Osteoblast (primary cell): ENCODE measurements around the gene AQP2. TPM values are rescaled to one million over a fixed set of nuclear protein-coding genes. Genes with fewer than 3 reads are reported as not detected.

Experiments
- DNase-seq: peaks from one replicate; pipeline ENCODE4 v3.0.0; 2011; ENCODE audit warnings: low spot score, mixed read lengths; ENCODE audit not compliant: insufficient read length; ENCODE audit errors: missing footprints
- H2AFZ ChIP-seq: 2 replicates; pipeline ENCODE4 v1.6.0; 2011; ENCODE audit warnings: mild to moderate bottlenecking, low read length
- H3K27ac ChIP-seq: 2 replicates; pipeline ENCODE4 v1.5.1; 2011; ENCODE audit warnings: mild to moderate bottlenecking, low read depth, low read length, moderate library complexity
- H3K27me3 ChIP-seq: 2 replicates; pipeline ENCODE4 v1.6.0; 2012; ENCODE audit warnings: mild to moderate bottlenecking, control low read depth, inconsistent platforms, low read length, moderate library complexity; ENCODE audit not compliant: insufficient read depth
- H3K36me3 ChIP-seq: 2 replicates; pipeline ENCODE4 v1.5.1; 2011; ENCODE audit warnings: mild to moderate bottlenecking, low read length, control low read depth, moderate library complexity; ENCODE audit not compliant: insufficient read depth
- H3K4me1 ChIP-seq: 2 replicates; pipeline ENCODE4 v1.5.1; 2011; ENCODE audit warnings: mild to moderate bottlenecking, low read length, control low read depth, moderate library complexity; ENCODE audit not compliant: insufficient read depth
- H3K4me2 ChIP-seq: 2 replicates; pipeline ENCODE4 v1.6.0; 2011; ENCODE audit warnings: mild to moderate bottlenecking, low read length; ENCODE audit not compliant: insufficient read depth
- H3K4me3 ChIP-seq: fragments of 200-600 bp; sonication (generic); 3 replicates; pipeline ENCODE4 v1.5.1; 2012; ENCODE audit warnings: mild to moderate bottlenecking, low read length, inconsistent platforms; ENCODE audit not compliant: insufficient read depth
- H3K79me2 ChIP-seq: 2 replicates; pipeline ENCODE4 v1.6.0; 2012; ENCODE audit warnings: mild to moderate bottlenecking, low read length, control low read depth, inconsistent platforms; ENCODE audit not compliant: insufficient read depth
- H3K9me3 ChIP-seq: 2 replicates; pipeline ENCODE4 v1.5.1; 2011; ENCODE audit warnings: low read depth, low read length, control low read depth
- H4K20me1 ChIP-seq: 2 replicates; pipeline ENCODE4 v1.6.0; 2012; ENCODE audit warnings: mild to moderate bottlenecking, low read length, control low read depth; ENCODE audit not compliant: insufficient read depth
- CTCF ChIP-seq: IDR thresholded peaks from 2 replicates; pipeline ENCODE4 v1.5.1; 2011; ENCODE audit warnings: mild to moderate bottlenecking, low read depth, low read length, moderate library complexity; ENCODE audit errors: extremely low read depth
- total RNA-seq: library from RNA; depleted of rRNA; stranded (reverse); fragments of >200 nt; gene quantifications from 2 replicates; pipeline ENCODE4 v1.2.3, GENCODE V29; 2012

Gene AQP2
- total RNA-seq, 1 donor, result not detected

- peak; percentile 88 for DNase-seq
- no peaks in the 10 kb centered on the region for H3K4me1 ChIP-seq
- H3K4me2 ChIP-seq, result no peak overlapping the region
- no peaks in the 10 kb centered on the region for H4K20me1 ChIP-seq
- H3K9me3 ChIP-seq, result no peaks in the 10 kb centered on the region
- H2AFZ ChIP-seq, result no peak overlapping the region
- peaks cover 67% of the 10 kb centered on the region for H3K27me3 ChIP-seq
- H3K36me3 ChIP-seq, result no peaks in the 10 kb centered on the region
- H3K4me3 ChIP-seq, result no peak overlapping the region
- TF ChIP-seq CTCF, result no peak
- no peaks in the 10 kb centered on the region for H3K79me2 ChIP-seq
- no peak overlapping the region for H3K27ac ChIP-seq
These were observed 15.3 kb downstream of the AQP2 start for GRCh38 chr12:49965836-49966235.

GRCh38 chr12:49966511-49967041 lies 16.0 kb downstream of the AQP2 start:
- Histone ChIP-seq H2AFZ (no peak overlapping the region), H3K79me2 (no peaks in the 10 kb centered on the region), H3K4me2 (no peak overlapping the region), H3K27ac (no peak overlapping the region), H3K27me3 (peaks cover 68% of the 10 kb centered on the region), H3K36me3 (no peaks in the 10 kb centered on the region), H3K9me3 (no peaks in the 10 kb centered on the region), H3K4me3 (no peak overlapping the region), H3K4me1 (no peaks in the 10 kb centered on the region), H4K20me1 (no peaks in the 10 kb centered on the region)
- peak; percentile 65 for DNase-seq
- no peak for TF ChIP-seq CTCF

GRCh38 chr12:49967042-49967776 lies 16.7 kb downstream of the AQP2 start:
- Histone ChIP-seq H2AFZ (peak overlapping the region; percentile 79), H3K79me2 (no peaks in the 10 kb centered on the region), H3K36me3 (no peaks in the 10 kb centered on the region), H3K4me1 (no peaks in the 10 kb centered on the region), H3K27ac (no peak overlapping the region), H3K27me3 (peaks cover 67% of the 10 kb centered on the region), H4K20me1 (no peaks in the 10 kb centered on the region), H3K4me2 (peak overlapping the region; percentile 90), H3K4me3 (peak overlapping the region; percentile 68), H3K9me3 (no peaks in the 10 kb centered on the region)
- DNase-seq, result peak; percentile 100
- peak; percentile 69 for TF ChIP-seq CTCF

- H2AFZ ChIP-seq, result peak overlapping the region; percentile 79
- peaks cover 65% of the 10 kb centered on the region for H3K27me3 ChIP-seq
- peak overlapping the region; percentile 90 for H3K4me2 ChIP-seq
These were observed 17.3 kb downstream of the AQP2 start for GRCh38 chr12:49967777-49968250.

More at GRCh38 chr12:49967777-49968250, 17.3 kb downstream of the AQP2 start:
- peak overlapping the region; percentile 68 for H3K4me3 ChIP-seq
- no peaks in the 10 kb centered on the region for H3K79me2 ChIP-seq
- no peak overlapping the region for H3K27ac ChIP-seq
- peak; percentile 61 for DNase-seq
- no peaks in the 10 kb centered on the region for H4K20me1 ChIP-seq
- H3K4me1 ChIP-seq, result no peaks in the 10 kb centered on the region
- no peak for TF ChIP-seq CTCF
- no peaks in the 10 kb centered on the region for H3K36me3 ChIP-seq
- no peaks in the 10 kb centered on the region for H3K9me3 ChIP-seq
